22Rv1 (cell line): Measurements from ENCODE around the gene EMILIN1.

Experiments
- H3K27ac ChIP-seq: fragments of 450-650 bp; 2 replicates; pipeline ENCODE4 v1.5.1; 2017
- ZFX ChIP-seq: fragments of 450-650 bp; IDR thresholded peaks from 2 replicates; pipeline ENCODE4 v1.6.1; 2017; ENCODE audit warnings: antibody characterized with exemption, borderline replicate concordance
- TF ChIP-seq, protein P1 (sequence below): fragments of 450-650 bp; IDR thresholded peaks from 2 replicates; pipeline ENCODE4 v1.5.1; 2017; ENCODE audit warnings: mild to moderate bottlenecking

Gene EMILIN1

DNA sequence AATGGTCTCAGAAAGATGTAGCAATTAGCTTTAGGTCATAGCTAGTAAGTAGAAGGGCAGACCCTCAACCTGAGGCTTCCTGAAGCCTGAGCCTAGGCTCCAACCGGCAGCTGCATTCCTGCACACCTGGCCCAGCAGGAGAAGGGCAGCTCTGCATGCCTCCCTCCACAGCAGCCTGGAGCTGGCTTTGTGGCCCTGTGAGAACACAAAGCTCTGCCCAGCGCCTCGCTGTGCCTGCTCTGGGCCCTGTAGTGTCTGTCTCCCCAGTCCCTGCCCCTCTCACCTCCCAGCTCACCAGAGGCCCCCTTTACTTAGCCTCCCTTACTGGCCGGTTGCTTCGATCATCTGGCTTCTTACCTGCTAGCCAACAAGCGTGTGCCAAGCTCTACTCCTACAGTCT, 39.0 kb upstream of the EMILIN1 start:
- TF ChIP-seq, protein P1, sequence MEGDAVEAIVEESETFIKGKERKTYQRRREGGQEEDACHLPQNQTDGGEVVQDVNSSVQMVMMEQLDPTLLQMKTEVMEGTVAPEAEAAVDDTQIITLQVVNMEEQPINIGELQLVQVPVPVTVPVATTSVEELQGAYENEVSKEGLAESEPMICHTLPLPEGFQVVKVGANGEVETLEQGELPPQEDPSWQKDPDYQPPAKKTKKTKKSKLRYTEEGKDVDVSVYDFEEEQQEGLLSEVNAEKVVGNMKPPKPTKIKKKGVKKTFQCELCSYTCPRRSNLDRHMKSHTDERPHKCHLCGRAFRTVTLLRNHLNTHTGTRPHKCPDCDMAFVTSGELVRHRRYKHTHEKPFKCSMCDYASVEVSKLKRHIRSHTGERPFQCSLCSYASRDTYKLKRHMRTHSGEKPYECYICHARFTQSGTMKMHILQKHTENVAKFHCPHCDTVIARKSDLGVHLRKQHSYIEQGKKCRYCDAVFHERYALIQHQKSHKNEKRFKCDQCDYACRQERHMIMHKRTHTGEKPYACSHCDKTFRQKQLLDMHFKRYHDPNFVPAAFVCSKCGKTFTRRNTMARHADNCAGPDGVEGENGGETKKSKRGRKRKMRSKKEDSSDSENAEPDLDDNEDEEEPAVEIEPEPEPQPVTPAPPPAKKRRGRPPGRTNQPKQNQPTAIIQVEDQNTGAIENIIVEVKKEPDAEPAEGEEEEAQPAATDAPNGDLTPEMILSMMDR = no peak
- no peak for TF ChIP-seq ZFX
- H3K27ac ChIP-seq = no peak overlapping the region

DNA sequence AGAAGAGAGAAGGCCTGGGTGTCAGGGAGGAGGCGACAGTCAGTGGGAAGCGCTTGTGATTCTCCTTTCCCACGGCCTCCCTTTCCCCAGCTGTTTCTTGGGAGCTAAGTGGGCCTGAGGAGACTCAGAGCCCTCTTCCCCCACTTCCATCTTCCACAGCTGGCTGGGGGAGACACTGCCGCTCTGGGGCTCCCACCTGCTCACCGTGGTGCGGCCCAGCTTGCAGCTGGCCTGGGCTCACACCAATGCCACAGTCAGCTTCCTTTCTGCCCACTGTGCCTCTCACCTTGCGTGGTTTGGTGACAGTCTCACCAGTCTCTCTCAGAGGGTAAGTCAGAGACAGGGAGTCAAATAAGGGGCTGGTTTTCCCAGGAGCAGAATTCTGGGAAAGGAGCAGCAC, 38.5 kb upstream of the EMILIN1 start:
- TF ChIP-seq, protein P1 = no peak
- TF ChIP-seq ZFX = no peak
- H3K27ac ChIP-seq = no peak overlapping the region

DNA sequence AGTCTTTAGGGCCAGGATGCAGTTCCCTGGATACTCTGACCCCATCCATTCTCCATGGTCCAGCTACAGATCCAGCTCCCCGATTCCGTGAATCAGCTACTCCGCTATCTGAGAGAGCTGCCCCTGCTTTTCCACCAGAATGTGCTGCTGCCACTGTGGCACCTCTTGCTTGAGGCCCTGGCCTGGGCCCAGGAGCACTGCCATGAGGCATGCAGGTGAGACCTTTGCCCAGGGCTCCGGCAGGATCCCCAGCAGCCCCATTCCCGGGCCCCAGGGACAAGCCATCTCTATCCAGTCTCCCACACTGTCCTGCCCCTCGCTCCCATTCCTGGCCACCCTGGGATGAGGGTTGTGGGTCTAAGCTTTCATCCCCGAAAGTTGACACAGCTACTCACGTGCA, 38.1 kb upstream of the EMILIN1 start:
- TF ChIP-seq ZFX = no peak
- TF ChIP-seq, protein P1 = no peak
- no peak overlapping the region for H3K27ac ChIP-seq

DNA sequence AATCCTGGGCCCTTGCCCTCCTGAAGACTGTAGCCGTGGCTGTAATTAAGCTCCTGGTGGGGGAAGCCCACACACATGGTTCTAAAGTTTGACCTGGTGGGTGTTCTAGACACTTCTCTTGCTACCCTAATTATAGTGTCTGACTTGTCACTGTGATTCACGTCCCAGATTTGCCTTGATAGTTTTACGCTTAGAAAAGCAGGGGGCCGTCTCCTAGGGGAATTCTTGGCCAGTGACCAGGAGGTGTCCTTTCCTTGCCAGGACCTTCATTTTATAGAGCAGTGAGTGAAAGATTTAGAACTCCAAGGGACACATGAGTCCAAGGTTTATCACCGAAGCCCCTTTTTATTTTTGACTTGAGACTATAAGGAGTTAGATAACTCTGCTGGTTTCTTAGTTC, 36.7 kb upstream of the EMILIN1 start:
- H3K27ac ChIP-seq = no peak overlapping the region
- TF ChIP-seq, protein P1 = no peak
- TF ChIP-seq ZFX = no peak

DNA sequence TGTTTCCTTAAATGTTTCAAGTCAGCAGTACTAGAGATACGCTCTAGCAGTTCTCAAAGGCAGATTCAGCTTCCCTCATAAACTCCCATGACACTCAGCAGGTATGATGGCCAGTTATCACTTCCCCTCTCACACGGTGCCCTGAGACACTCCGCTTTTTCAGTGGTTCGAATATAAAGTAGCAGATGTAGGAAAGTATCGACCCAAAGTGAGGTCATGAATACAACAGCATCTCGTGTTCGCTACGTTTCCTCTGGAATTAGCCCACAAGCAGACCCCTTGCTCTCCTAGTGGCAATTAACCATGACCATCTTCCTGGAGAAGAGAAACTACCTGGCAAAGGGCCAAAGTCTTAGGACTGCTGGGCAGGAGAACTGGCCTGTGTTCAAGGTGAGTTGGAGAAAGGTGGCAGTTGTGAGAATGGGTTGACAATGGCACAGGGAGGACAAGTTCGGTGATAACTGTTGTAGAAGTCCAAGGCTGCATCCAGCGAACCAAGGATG, 36.2 kb upstream of the EMILIN1 start:
- no peak for TF ChIP-seq ZFX
- TF ChIP-seq, protein P1 = no peak
- H3K27ac ChIP-seq = no peak overlapping the region

DNA sequence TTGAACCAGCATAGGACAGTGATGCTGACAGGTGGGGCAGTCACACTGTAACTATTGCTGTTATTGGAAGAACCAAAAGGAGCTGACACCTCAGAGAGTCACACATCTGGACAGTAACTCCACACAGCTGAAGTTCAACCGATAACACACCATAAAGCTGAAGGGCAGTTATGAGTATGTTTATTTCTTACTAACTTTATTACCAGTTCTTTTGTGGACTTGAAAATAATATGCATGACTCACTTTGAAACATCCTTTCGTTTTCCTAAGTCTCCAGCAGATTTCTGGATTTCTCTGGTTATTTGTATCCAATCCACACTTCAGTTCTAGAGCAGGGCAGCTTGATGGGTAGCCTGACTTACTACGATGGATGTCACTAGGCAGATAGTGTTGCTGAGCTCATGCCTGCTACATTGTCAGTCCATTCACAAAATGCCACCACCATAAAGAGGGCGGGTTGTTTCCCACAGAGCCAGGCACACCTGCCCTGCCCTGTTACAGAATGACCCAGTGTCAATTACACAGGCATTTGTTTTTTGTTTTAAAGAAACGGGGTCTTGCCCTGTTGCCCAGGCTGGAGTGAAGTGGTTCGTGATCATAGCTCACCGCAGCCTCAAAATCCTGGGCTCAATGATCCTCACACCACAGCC, 35.3 kb upstream of the EMILIN1 start:
- TF ChIP-seq, protein P1 = no peak
- TF ChIP-seq ZFX = no peak
- no peak overlapping the region for H3K27ac ChIP-seq

DNA sequence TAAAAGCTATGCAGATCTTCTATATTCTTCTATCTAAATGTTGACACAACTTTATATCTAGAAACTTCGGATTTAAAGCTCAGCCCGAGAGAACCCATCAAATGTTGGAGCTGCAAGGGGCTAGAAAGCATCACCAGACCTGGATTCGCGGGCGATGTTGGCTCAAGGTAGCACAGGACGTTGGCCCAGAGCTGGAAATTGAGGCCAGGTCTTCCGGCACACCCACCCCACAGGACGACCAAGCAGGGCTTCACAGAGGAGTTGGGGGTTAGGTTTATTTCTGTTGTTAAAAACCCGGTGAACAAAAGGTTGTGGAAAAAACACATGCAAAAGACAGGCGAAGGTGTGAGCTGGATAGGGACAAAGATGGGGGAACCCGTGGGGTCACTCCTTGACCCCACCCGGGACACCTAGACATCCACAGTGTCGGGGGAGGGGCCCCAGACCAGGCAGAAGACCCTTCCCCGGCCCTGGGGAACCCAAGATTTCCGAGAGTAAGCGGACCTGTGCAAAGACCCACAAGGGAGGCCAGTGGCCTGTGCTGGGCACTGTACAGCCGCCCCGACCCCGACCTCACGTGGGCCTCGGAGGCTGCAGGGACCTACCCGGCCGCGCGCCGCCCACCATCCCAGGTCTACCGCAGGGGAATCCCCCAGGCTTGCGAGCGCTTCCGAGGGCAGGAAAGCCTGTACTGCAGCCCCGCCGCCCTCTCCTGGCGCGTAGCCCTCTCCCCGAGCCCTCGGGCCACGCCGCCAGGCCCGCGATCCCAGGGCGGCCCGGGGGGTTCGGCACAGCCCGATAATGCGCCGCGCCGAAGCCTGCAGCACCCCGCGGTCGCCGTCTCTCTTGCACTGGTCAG, 28.8 kb upstream of the EMILIN1 start:
- no peak for TF ChIP-seq ZFX
- TF ChIP-seq, protein P1 = no peak
- H3K27ac ChIP-seq = peak overlapping the region; percentile 85
